ENCODE data around the gene SSR3.

- TF ChIP-seq, protein P1, sequence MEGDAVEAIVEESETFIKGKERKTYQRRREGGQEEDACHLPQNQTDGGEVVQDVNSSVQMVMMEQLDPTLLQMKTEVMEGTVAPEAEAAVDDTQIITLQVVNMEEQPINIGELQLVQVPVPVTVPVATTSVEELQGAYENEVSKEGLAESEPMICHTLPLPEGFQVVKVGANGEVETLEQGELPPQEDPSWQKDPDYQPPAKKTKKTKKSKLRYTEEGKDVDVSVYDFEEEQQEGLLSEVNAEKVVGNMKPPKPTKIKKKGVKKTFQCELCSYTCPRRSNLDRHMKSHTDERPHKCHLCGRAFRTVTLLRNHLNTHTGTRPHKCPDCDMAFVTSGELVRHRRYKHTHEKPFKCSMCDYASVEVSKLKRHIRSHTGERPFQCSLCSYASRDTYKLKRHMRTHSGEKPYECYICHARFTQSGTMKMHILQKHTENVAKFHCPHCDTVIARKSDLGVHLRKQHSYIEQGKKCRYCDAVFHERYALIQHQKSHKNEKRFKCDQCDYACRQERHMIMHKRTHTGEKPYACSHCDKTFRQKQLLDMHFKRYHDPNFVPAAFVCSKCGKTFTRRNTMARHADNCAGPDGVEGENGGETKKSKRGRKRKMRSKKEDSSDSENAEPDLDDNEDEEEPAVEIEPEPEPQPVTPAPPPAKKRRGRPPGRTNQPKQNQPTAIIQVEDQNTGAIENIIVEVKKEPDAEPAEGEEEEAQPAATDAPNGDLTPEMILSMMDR (IDR thresholded peaks at IDR 0.05): no peak
- peak in 1 of 3 donors; percentile 38 for TF ChIP-seq POLR2AphosphoS5 (IDR thresholded peaks at IDR 0.05)
- no peak for TF ChIP-seq POLR2A (IDR thresholded peaks at IDR 0.05)
These were observed 1.1 kb downstream of the SSR3 start for GRCh38 chr3:156553705-156554356.

Measured in stomach (tissue), 4 donors.